Neural cell (in vitro differentiated cells): ENCODE data around the gene PTP4A2.

ENCODE experiments used
- CTCF ChIP-seq: fragments of 450-650 bp; IDR thresholded peaks from 2 replicates; pipeline ENCODE4 v1.5.1; 2014; ENCODE audit warnings: antibody characterized with exemption, mild to moderate bottlenecking, moderate library complexity; ENCODE audit not compliant: poor library complexity, severe bottlenecking
- EP300 ChIP-seq: fragments of 450-650 bp; conservative IDR thresholded peaks from 2 replicates; pipeline ENCODE4 v1.6.1; 2014; ENCODE audit warnings: antibody characterized with exemption, mild to moderate bottlenecking, moderate library complexity; ENCODE audit not compliant: poor library complexity, severe bottlenecking
- EZH2 ChIP-seq: fragments of 200-600, 300-800 bp; shearing (Covaris generic), sonication (generic); IDR thresholded peaks from 2 replicates; pipeline ENCODE4 v1.6.1; 2014; ENCODE audit warnings: antibody characterized with exemption, low read length, borderline replicate concordance, mild to moderate bottlenecking; ENCODE audit not compliant: insufficient read depth, poor library complexity, severe bottlenecking
- MXI1 ChIP-seq: fragments of 450-650 bp; conservative IDR thresholded peaks from 2 replicates; pipeline ENCODE4 v1.6.1; 2014; ENCODE audit warnings: antibody characterized with exemption, mild to moderate bottlenecking; ENCODE audit not compliant: poor library complexity, severe bottlenecking
- POLR2AphosphoS5 ChIP-seq: IDR thresholded peaks from 2 replicates; pipeline ENCODE4 v1.6.1; 2012
- RAD21 ChIP-seq: fragments of 450-650 bp; conservative IDR thresholded peaks from 2 replicates; pipeline ENCODE4 v1.6.1; 2014; ENCODE audit warnings: antibody characterized with exemption, mild to moderate bottlenecking, moderate library complexity
- SMC3 ChIP-seq: fragments of 450-650 bp; conservative IDR thresholded peaks from 2 replicates; pipeline ENCODE4 v1.6.1; 2014; ENCODE audit warnings: antibody characterized with exemption, mild to moderate bottlenecking, moderate library complexity; ENCODE audit not compliant: poor library complexity
- TAF1 ChIP-seq: IDR thresholded peaks from 2 replicates; pipeline ENCODE4 v1.6.1; 2012; ENCODE audit warnings: low read depth

- TF ChIP-seq POLR2AphosphoS5 = no peak
- TF ChIP-seq SMC3 = no peak
- no peak for TF ChIP-seq EZH2
- no peak for TF ChIP-seq TAF1
- TF ChIP-seq CTCF = no peak
- no peak for TF ChIP-seq RAD21
- TF ChIP-seq EP300 = no peak
- TF ChIP-seq MXI1 = no peak
Observed at GRCh38 chr1:31957701-31958674, 19.8 kb upstream of the PTP4A2 start.
